Right cardiac atrium (tissue), 5 donors: ENCODE results near the gene GMCL2. TPM values are rescaled to one million over a fixed set of nuclear protein-coding genes. Genes with fewer than 3 reads are reported as not detected.
"Not testable (repeated sequence)": the region's sequence is repeated elsewhere in the genome, so short reads cannot be mapped to it uniquely, and the experiment has no call there.

Source experiments
- ATAC-seq, 2 donors: fragments of 200-7000 bp; cut with Tn5 transposase; one replicate each; pipeline versions ENCODE4 v1.8.0 to v1.9.1; 2020; ENCODE audit warnings: moderate library complexity in 2 of 2, mild to moderate bottlenecking in 1 of 2
- DNase-seq, 3 donors: peaks; one replicate each; pipeline ENCODE4 v3.0.0-alpha.2; 2020
- H3K27ac ChIP-seq: one replicate; pipeline ENCODE4 v1.5.1; 2013; ENCODE audit warnings: mild to moderate bottlenecking, low read length, control low read depth, moderate library complexity
- H3K27me3 ChIP-seq: one replicate; pipeline ENCODE4 v1.6.1; 2013; ENCODE audit not compliant: control insufficient read depth, insufficient read depth
- H3K4me1 ChIP-seq: one replicate; pipeline ENCODE4 v1.6.1; 2013; ENCODE audit warnings: low read length; ENCODE audit not compliant: control insufficient read depth, insufficient read depth
- H3K4me3 ChIP-seq: one replicate; pipeline ENCODE4 v1.5.1; 2013; ENCODE audit warnings: low read length, control low read depth
- H3K9me3 ChIP-seq: one replicate; pipeline ENCODE4 v1.6.1; 2013; ENCODE audit warnings: low read length; ENCODE audit not compliant: control insufficient read depth
- WGBS: extraction: QIAGEN DNeasy Blood & Tissue Kit; methylation state at CpG from one replicate; pipeline ENCODE4 v1.1.7; 2013; 5-methylcytosine and 5-hydroxymethylcytosine counted together
- intact Hi-C, 4 donors: fragments of 100-400 bp; cut with DNase I; formaldehyde crosslinking; loops; one replicate each; pipeline versions ENCODE4 v1.11.0 to v1.14.0; 2022 to 2023
- polyA plus RNA-seq: library from polyadenylated mRNA; stranded (reverse); fragments of 200-250 nt; gene quantifications from one replicate; pipeline ENCODE4 v1.2.3, GENCODE V29; 2013
- total RNA-seq, 4 donors: library from RNA; stranded (reverse); fragmentation: NEBNext Ultra II Directional; extraction: Animal tissue kit (Norgen Biotek cat#: 25700); gene quantifications; one replicate each; pipeline ENCODE4 v1.2.1, GENCODE V29; 2021
- donor health status: healthy with polysubstance abuse.
- donor health status: DM: no; HTN: yes; CAD: no.
- donor health status: DM: no; HTN: no; CAD: no.
- donor health status: DM: no; HTN: yes; CAD: no; lungs with severe emphysema.
- donor health status: DM: yes; HTN: yes; CAD: no.

GMCL2 gene
- total and polyA plus RNA-seq, 5 donors, result not detected

DNA sequence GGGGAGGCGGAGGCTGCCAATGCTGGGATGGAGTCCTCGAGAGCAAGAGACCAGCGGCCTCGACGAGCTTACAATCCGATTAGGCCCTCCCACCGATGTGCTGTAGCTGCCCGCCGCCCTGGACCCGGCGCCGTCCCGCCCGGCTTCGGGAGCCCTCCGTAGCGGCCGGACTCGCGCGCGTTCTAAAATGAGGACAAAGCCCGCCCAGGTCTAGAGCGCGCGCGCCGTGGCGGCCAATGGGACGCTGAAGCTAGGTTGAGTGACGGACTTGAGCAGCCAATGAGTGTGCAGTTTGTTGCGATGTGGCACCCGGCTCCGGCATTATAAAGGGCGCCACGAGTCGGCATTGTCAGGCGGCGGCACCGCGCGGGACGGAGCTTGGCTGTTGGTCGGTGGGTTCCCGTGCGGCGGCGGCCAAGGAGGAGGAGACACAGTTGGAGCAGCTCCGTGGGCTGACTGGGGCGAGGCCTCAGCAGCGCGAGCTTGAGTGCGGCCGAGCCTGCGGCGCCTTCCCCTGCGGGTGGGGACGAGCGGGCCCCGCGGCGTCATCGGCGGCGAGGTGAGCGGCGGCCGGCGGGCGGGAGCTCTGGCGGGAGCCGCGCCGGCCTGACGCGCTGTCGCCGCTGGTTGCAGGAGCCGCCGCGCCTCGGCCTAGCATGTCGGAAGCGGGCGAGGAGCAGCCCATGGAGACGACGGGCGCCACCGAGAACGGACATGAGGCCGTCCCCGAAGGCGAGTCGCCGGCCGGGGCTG, 17.2 kb upstream of the GMCL2 start, which contains the start of gene HNRNPAB:
Gene HNRNPAB (plus strand): TSS at position 352 of the 753 bp plus-strand sequence. CDS start 305 bp downstream, at position 657.
- H3K4me1 ChIP-seq, result peaks cover 9% of the 10 kb centered on the region
- peak; percentile 92 to 96 for ATAC-seq
- H3K9me3 ChIP-seq, result no peaks in the 10 kb centered on the region
- H3K4me3 ChIP-seq, result peak within 1 kb of the TSS; percentile 63
- DNase-seq, result peak; percentile 95 to 97 (median 97)
- peak within 1 kb of the TSS; percentile 73 for H3K27ac ChIP-seq
- under 1% methylated on average over 96 of the region's 96 CpGs for WGBS
- intact Hi-C loops, result no loop called here
- H3K27me3 ChIP-seq, result no peaks in the 10 kb centered on the region

DNA sequence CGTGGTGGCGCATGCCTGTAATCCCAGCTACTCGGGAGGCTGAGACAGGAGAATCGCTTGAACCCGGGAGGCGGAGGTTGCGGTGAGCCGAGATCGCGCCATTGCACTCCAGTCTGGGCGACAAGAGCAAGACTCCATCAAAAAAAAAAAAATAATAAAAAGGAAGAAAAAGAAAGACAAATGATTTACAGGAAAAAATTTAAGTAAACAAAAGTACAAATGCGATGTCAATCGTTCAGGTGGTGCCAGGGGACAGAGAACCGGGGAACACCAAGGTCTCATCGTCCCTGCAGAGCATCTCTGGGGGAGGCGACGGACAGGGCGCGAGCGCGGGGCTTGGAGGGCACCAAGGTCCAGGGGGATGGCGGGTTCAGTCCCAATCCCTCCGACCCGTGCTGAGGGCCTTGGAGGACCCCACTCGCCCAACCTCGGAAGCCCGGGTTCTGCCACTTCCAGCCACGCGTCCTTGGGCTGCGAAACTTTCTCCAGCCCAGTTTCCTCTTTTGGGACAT, 16.6 kb upstream of the GMCL2 start:
- no peak for DNase-seq
- Histone ChIP-seq H3K9me3 (no peaks in the 10 kb centered on the region), H3K4me1 (peaks cover 9% of the 10 kb centered on the region), H3K4me3 (peak overlapping the region; percentile 63), H3K27ac (peak overlapping the region; percentile 34), H3K27me3 (no peaks in the 10 kb centered on the region)
- intact Hi-C loops, result no loop called here
- 20% methylated on average over 30 of the region's 30 CpGs for WGBS
- peak; percentile 4 to 34 for ATAC-seq

- intact Hi-C loops, result no loop called here
- Histone ChIP-seq H3K27me3 (no peaks in the 10 kb centered on the region), H3K27ac (no peak overlapping the region), H3K4me1 (peaks cover 9% of the 10 kb centered on the region), H3K4me3 (no peak overlapping the region), H3K9me3 (no peaks in the 10 kb centered on the region)
- WGBS, result 96% methylated on average over 10 of the region's 10 CpGs
- no peak for DNase-seq
- no peak for ATAC-seq
Observed at GRCh38 chr5:178202541-178202940, 15.4 kb upstream of the GMCL2 start.

- no peaks in the 10 kb centered on the region for H3K27me3 ChIP-seq
- no peak overlapping the region for H3K27ac ChIP-seq
- H3K9me3 ChIP-seq, result no peaks in the 10 kb centered on the region
- H3K4me3 ChIP-seq, result no peak overlapping the region
- 33% methylated on average over 2 of the region's 2 CpGs for WGBS
- peaks cover 6% of the 10 kb centered on the region for H3K4me1 ChIP-seq
- DNase-seq (no peak), ATAC-seq (no peak)
- intact Hi-C loops, result no loop called here
Observed at GRCh38 chr5:178201927-178202235, 14.7 kb upstream of the GMCL2 start.

- Histone ChIP-seq H3K9me3 (no peaks in the 10 kb centered on the region), H3K4me1 (peaks cover 6% of the 10 kb centered on the region), H3K27ac (no peak overlapping the region), H3K27me3 (no peaks in the 10 kb centered on the region), H3K4me3 (no peak overlapping the region)
- 87% methylated on average over 14 of the region's 14 CpGs for WGBS
- DNase-seq, result no peak
- ATAC-seq, result no peak
- intact Hi-C loops, result no loop called here
Observed at GRCh38 chr5:178201221-178201926, 14.2 kb upstream of the GMCL2 start.

GRCh38 chr5:178199581-178200434, 12.6 kb upstream of the GMCL2 start:
- H3K27ac ChIP-seq, result no peak overlapping the region
- no peak for ATAC-seq
- no peaks in the 10 kb centered on the region for H3K27me3 ChIP-seq
- H3K4me3 ChIP-seq, result no peak overlapping the region
- DNase-seq, result no peak
- H3K4me1 ChIP-seq, result no peaks in the 10 kb centered on the region
- intact Hi-C loops, result no loop called here
- no peaks in the 10 kb centered on the region for H3K9me3 ChIP-seq
- WGBS, result 79% methylated on average over 12 of the region's 12 CpGs

DNA sequence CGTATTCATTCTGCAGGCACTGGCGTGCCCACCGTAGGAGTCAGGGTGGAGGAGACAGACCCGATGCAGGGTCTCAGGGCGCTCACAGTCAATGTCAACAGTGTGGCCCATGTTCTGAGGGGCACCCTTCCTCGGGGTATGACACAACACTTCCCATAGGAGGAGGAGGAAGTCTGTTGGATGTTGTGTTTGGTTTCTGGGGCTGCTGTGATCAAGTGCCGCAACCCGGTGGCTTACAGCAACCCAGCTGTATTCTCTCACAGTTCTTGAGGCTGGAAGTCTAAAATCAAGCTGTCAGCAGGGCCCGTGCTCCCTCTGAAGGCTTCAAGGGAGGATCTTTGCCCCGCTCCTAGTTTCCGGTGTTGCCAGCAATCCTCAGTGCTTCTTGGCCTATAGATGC, 11.5 kb upstream of the GMCL2 start:
- WGBS, result 70% methylated on average over 11 of the region's 11 CpGs

GRCh38 chr5:178198151-178198550, 11.0 kb upstream of the GMCL2 start:
- H3K27ac ChIP-seq, DNase-seq, H3K27me3 ChIP-seq, intact Hi-C loops, H3K4me1 ChIP-seq, H3K4me3 ChIP-seq, ATAC-seq, H3K9me3 ChIP-seq: not testable (repeated sequence)
- WGBS, result 83% methylated on average over 11 of the region's 11 CpGs

More for the DNA sequence above, 11.5 kb upstream of the GMCL2 start:
- Histone ChIP-seq H3K4me1 (no peaks in the 10 kb centered on the region), H3K27me3 (no peaks in the 10 kb centered on the region), H3K4me3 (no peak overlapping the region), H3K27ac (no peak overlapping the region), H3K9me3 (no peaks in the 10 kb centered on the region)
- ATAC-seq, result no peak
- intact Hi-C loops, result no loop called here
- no peak for DNase-seq

DNA sequence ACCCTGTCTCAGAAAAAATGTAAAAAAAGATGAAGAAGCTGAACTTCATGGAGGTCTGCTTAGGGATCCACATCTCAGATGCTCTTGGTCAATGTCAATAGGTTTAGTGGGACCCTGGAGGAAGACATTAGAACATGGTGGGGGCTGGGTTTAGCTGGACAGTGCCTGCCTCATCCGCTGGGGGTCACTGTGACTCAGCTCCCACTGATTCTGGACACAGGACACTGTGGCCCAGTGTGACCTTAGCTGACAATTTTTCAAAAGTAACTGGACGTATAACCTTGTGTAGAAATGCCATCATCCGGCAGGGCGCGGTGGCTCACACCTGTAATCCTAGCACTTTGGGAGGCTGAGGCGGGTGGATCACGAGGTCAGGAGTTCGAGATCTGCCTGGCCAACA, 9.8 kb upstream of the GMCL2 start:
- DNase-seq, result no peak
- no peaks in the 10 kb centered on the region for H3K9me3 ChIP-seq
- H3K27me3 ChIP-seq, result no peaks in the 10 kb centered on the region
- WGBS, result 85% methylated on average over 8 of the region's 8 CpGs
- no peak overlapping the region for H3K27ac ChIP-seq
- peak in 1 of 2 donors; percentile 49 for ATAC-seq
- intact Hi-C loops, result no loop called here
- H3K4me1 ChIP-seq, result no peaks in the 10 kb centered on the region
- no peak overlapping the region for H3K4me3 ChIP-seq

- Histone ChIP-seq H3K4me1 (no peaks in the 10 kb centered on the region), H3K27ac (no peak overlapping the region), H3K4me3 (no peak overlapping the region), H3K27me3 (no peaks in the 10 kb centered on the region), H3K9me3 (no peaks in the 10 kb centered on the region)
- intact Hi-C loops, result no loop called here
- no peak for DNase-seq
- ATAC-seq, result no peak
- 73% methylated on average over 7 of the region's 7 CpGs for WGBS
Observed at GRCh38 chr5:178196281-178196812, 9.2 kb upstream of the GMCL2 start.
